H9 (cell line): ENCODE data around the gene KCNE2. TPM values are rescaled to one million over a fixed set of nuclear protein-coding genes. Genes with fewer than 3 reads are reported as not detected.
"Not testable (repeated sequence)": the region's sequence is repeated elsewhere in the genome, so short reads cannot be mapped to it uniquely, and the experiment has no call there.

Source experiments
- DNase-seq: peaks from one replicate; pipeline ENCODE4 v3.0.0-alpha.2; 2017
- H2AFZ ChIP-seq: one replicate; pipeline ENCODE4 v1.6.1; 2013; ENCODE audit warnings: mild to moderate bottlenecking, low read length, control low read depth, moderate library complexity
- H2AK5ac ChIP-seq: 2 replicates; pipeline ENCODE4 v1.6.1; 2013; ENCODE audit warnings: low read length, control low read depth, mixed read lengths; ENCODE audit not compliant: insufficient read length
- H2BK120ac ChIP-seq: one replicate; pipeline ENCODE4 v1.6.1; 2013; ENCODE audit warnings: low read depth, mild to moderate bottlenecking, low read length, control low read depth, inconsistent platforms; ENCODE audit not compliant: poor library complexity, severe bottlenecking
- H2BK12ac ChIP-seq: 2 replicates; pipeline ENCODE4 v1.6.1; 2013; ENCODE audit warnings: low read length, control low read depth, mixed read lengths, low read depth; ENCODE audit not compliant: insufficient read length
- H2BK15ac ChIP-seq: 2 replicates; pipeline ENCODE4 v1.6.1; 2013; ENCODE audit warnings: low read depth, low read length, control low read depth
- H2BK20ac ChIP-seq: one replicate; pipeline ENCODE4 v1.6.1; 2013; ENCODE audit warnings: low read depth, mild to moderate bottlenecking, low read length, control low read depth, inconsistent platforms; ENCODE audit not compliant: poor library complexity, severe bottlenecking
- H2BK5ac ChIP-seq: 2 replicates; pipeline ENCODE4 v1.6.1; 2013; ENCODE audit warnings: low read length, control low read depth, mixed read lengths; ENCODE audit not compliant: insufficient read length
- H3K14ac ChIP-seq: 2 replicates; pipeline ENCODE4 v1.6.1; 2013; ENCODE audit warnings: low read length, control low read depth; ENCODE audit not compliant: insufficient read depth
- H3K18ac ChIP-seq: 2 replicates; pipeline ENCODE4 v1.6.1; 2013; ENCODE audit warnings: low read depth, mild to moderate bottlenecking, mixed read lengths, low read length, control low read depth; ENCODE audit not compliant: insufficient read length
- H3K23ac ChIP-seq: 2 replicates; pipeline ENCODE4 v1.6.1; 2013; ENCODE audit warnings: low read length, control low read depth, mixed read lengths, low read depth; ENCODE audit not compliant: insufficient read length
- H3K23me2 ChIP-seq: 2 replicates; pipeline ENCODE4 v1.6.1; 2013; ENCODE audit warnings: low read depth, mild to moderate bottlenecking, mixed read lengths, low read length, control low read depth; ENCODE audit not compliant: insufficient read length, poor library complexity, severe bottlenecking
- H3K27ac ChIP-seq: 2 replicates; pipeline ENCODE4 v1.5.1; 2013; ENCODE audit warnings: low read length, control low read depth, mixed read lengths, low read depth; ENCODE audit not compliant: insufficient read length
- H3K27me3 ChIP-seq: 2 replicates; pipeline ENCODE4 v1.6.1; 2013; ENCODE audit warnings: low read length, control low read depth, inconsistent platforms; ENCODE audit not compliant: insufficient read depth
- H3K4ac ChIP-seq: 2 replicates; pipeline ENCODE4 v1.6.1; 2013; ENCODE audit warnings: low read depth, mild to moderate bottlenecking, control low read depth, inconsistent platforms, low read length, moderate library complexity
- H3K4me1 ChIP-seq: 2 replicates; pipeline ENCODE4 v1.6.1; 2013; ENCODE audit warnings: low read length, control low read depth, inconsistent platforms; ENCODE audit not compliant: insufficient read depth
- H3K4me2 ChIP-seq: 2 replicates; pipeline ENCODE4 v1.6.1; 2013; ENCODE audit warnings: low read length, control low read depth, mixed read lengths; ENCODE audit not compliant: insufficient read length, insufficient read depth
- H3K56ac ChIP-seq: 2 replicates; pipeline ENCODE4 v1.6.1; 2013; ENCODE audit warnings: low read depth, mild to moderate bottlenecking, mixed read lengths, low read length, control low read depth; ENCODE audit not compliant: insufficient read length
- H3K79me1 ChIP-seq: 2 replicates; pipeline ENCODE4 v1.6.1; 2013; ENCODE audit warnings: low read depth, mild to moderate bottlenecking, moderate library complexity, low read length, control low read depth, inconsistent platforms; ENCODE audit not compliant: insufficient read depth, poor library complexity, severe bottlenecking
- H3K79me2 ChIP-seq: 2 replicates; pipeline ENCODE4 v1.6.1; 2013; ENCODE audit warnings: low read length, control low read depth, inconsistent platforms; ENCODE audit not compliant: insufficient read depth
- H3K9ac ChIP-seq: 2 replicates; pipeline ENCODE4 v1.6.1; 2013; ENCODE audit warnings: low read length, control low read depth, mixed read lengths; ENCODE audit not compliant: insufficient read length; ENCODE audit errors: extremely low read depth
- H3K9me3 ChIP-seq: one replicate; pipeline ENCODE4 v1.6.1; 2013; ENCODE audit warnings: low read depth, low read length, inconsistent platforms; ENCODE audit not compliant: control insufficient read depth
- H3T11ph ChIP-seq: one replicate; pipeline ENCODE4 v1.6.1; 2013; ENCODE audit warnings: mild to moderate bottlenecking, low read length, control low read depth, inconsistent platforms
- H4K20me1 ChIP-seq: one replicate; pipeline ENCODE4 v1.6.1; 2013; ENCODE audit not compliant: control insufficient read depth, insufficient read length, insufficient read depth
- H4K5ac ChIP-seq: 2 replicates; pipeline ENCODE4 v1.6.1; 2013; ENCODE audit warnings: low read depth, mild to moderate bottlenecking, mixed read lengths, low read length, control low read depth; ENCODE audit not compliant: insufficient read length
- H4K8ac ChIP-seq: replicated peaks from 2 replicates; pipeline ENCODE4 v1.6.1; 2013; ENCODE audit warnings: low read length, control low read depth, mixed read lengths, low read depth; ENCODE audit not compliant: insufficient read length
- H4K91ac ChIP-seq: 2 replicates; pipeline ENCODE4 v1.6.1; 2013; ENCODE audit warnings: low read depth, mild to moderate bottlenecking, moderate library complexity, mixed read lengths, low read length, control low read depth; ENCODE audit not compliant: insufficient read length
- H3K27ac Mint-ChIP-seq, 3 experiments: 2 replicates in 2 of 3; 3 replicates in 1 of 3; pipeline ENCODE4 v1.8.0; 2020 to 2021; ENCODE audit warnings: mixed read lengths in 3 of 3, mild to moderate bottlenecking in 1 of 3, moderate library complexity in 1 of 3
- H3K27me3 Mint-ChIP-seq: 2 replicates; pipeline ENCODE4 v1.8.0; 2021; ENCODE audit warnings: low read depth, mild to moderate bottlenecking, moderate library complexity, mixed read lengths
- H3K36me3 Mint-ChIP-seq, 3 experiments: 2 replicates in 2 of 3; 3 replicates in 1 of 3; pipeline ENCODE4 v1.8.0; 2020 to 2021; ENCODE audit warnings: low read depth in 3 of 3, mixed read lengths in 3 of 3; ENCODE audit not compliant: insufficient read depth in 1 of 3
- H3K4me1 Mint-ChIP-seq, 2 experiments: 2 replicates each; pipeline ENCODE4 v1.8.0; 2020; ENCODE audit warnings: mixed read lengths in 2 of 2
- H3K4me3 Mint-ChIP-seq, 2 experiments: 2 replicates in 1 of 2; 3 replicates in 1 of 2; pipeline ENCODE4 v1.8.0; 2020 to 2021; ENCODE audit warnings: mild to moderate bottlenecking in 2 of 2, mixed read lengths in 2 of 2, moderate library complexity in 1 of 2
- H3K9me3 Mint-ChIP-seq, 2 experiments: 2 replicates in 1 of 2; 3 replicates in 1 of 2; pipeline ENCODE4 v1.8.0; 2020; ENCODE audit warnings: mild to moderate bottlenecking in 2 of 2, mixed read lengths in 2 of 2, moderate library complexity in 1 of 2
- WGBS: extraction: QIAGEN DNeasy Blood & Tissue Kit; methylation state at CpG from one replicate; pipeline ENCODE4 v1.1.7; 2013; ENCODE audit warnings: missing lambda C conversion rate, low lambda C conversion rate, mixed read lengths; ENCODE audit not compliant: insufficient read length; ENCODE audit errors: extremely low coverage; 5-methylcytosine and 5-hydroxymethylcytosine counted together
- total RNA-seq: library from RNA; stranded (reverse); gene quantifications from 2 replicates; pipeline ENCODE4 v1.2.1, GENCODE V29; 2021

KCNE2 gene
- total RNA-seq, 1 experiment from 2014 or later = not detected

- not testable (repeated sequence) for H3K27me3 ChIP-seq, H2AK5ac ChIP-seq, H3K27ac Mint-ChIP-seq, H3K4me1 ChIP-seq, H4K20me1 ChIP-seq, H3K9me3 ChIP-seq, H4K91ac ChIP-seq, H3K18ac ChIP-seq, H3K27me3 Mint-ChIP-seq, H4K8ac ChIP-seq, H3K4me1 Mint-ChIP-seq, H3K4me3 Mint-ChIP-seq, H2BK12ac ChIP-seq, H3K36me3 Mint-ChIP-seq, H3K4me2 ChIP-seq, H3K27ac ChIP-seq, H3K9me3 Mint-ChIP-seq, DNase-seq, H3K4ac ChIP-seq, H2AFZ ChIP-seq, H2BK5ac ChIP-seq, H4K5ac ChIP-seq, H3K23me2 ChIP-seq, H3K56ac ChIP-seq, H3T11ph ChIP-seq, H3K23ac ChIP-seq, H3K79me1 ChIP-seq, H3K14ac ChIP-seq, H2BK15ac ChIP-seq, H3K79me2 ChIP-seq, H2BK120ac ChIP-seq, H2BK20ac ChIP-seq, H3K9ac ChIP-seq
- no CpG with 5 or more reads among the region's 5 CpGs for WGBS
These were observed 53.8 kb downstream of the KCNE2 start for GRCh38 chr21:34417448-34418077.

Other genes with a start within 250 kb of the KCNE2 start
- 0.66 and 2.3 TPM in 2 replicates for gene SMIM11, start 11.5 kb downstream of the KCNE2 start, total RNA-seq
- gene SMIM34, start 59.9 kb downstream of the KCNE2 start, total RNA-seq = not detected in 2 replicates
- 0.13 and 0.28 TPM in 2 replicates for gene KCNE1, start 148.2 kb downstream of the KCNE2 start, total RNA-seq